Bronchial epithelial cell (primary cell): Measurements from ENCODE around the gene VSIR. TPM values are rescaled to one million over a fixed set of nuclear protein-coding genes. Genes with fewer than 3 reads are reported as not detected.

ENCODE experiments used
- DNase-seq: peaks from one replicate; pipeline ENCODE4 v3.0.0-alpha.2; 2010; ENCODE audit warnings: low read depth
- FAIRE-seq: peaks from 2 replicates; lab custom pipeline; 2011; peaks lifted over from hg19 to GRCh38; lab: Jason Lieb, UNC
- H3K27me3 ChIP-seq: 2 replicates; pipeline ENCODE4 v1.5.1; 2011; ENCODE audit warnings: low read length; ENCODE audit not compliant: control insufficient read depth, insufficient read depth
- H3K36me3 ChIP-seq: 2 replicates; pipeline ENCODE4 v1.5.1; 2011; ENCODE audit warnings: low read length; ENCODE audit not compliant: control insufficient read depth, insufficient read depth
- H3K4me3 ChIP-seq: 2 replicates; pipeline ENCODE4 v1.5.1; 2011; ENCODE audit warnings: mild to moderate bottlenecking, low read depth, low read length, control low read depth
- total RNA-seq: library from RNA; depleted of rRNA; stranded (reverse); fragments of >200 nt; gene quantifications from 2 replicates; pipeline ENCODE4 v1.2.1, GENCODE V29; 2014
- TF ChIP-seq, protein P1 (sequence below): IDR thresholded peaks from 2 replicates; pipeline ENCODE4 v1.5.1; 2011; ENCODE audit warnings: mild to moderate bottlenecking, moderate library complexity, low read length, control low read depth, inconsistent platforms; ENCODE audit not compliant: insufficient read depth, severe bottlenecking

The VSIR gene
- total RNA-seq, 1 donor from 2014 or later = 7.9 TPM

DNA sequence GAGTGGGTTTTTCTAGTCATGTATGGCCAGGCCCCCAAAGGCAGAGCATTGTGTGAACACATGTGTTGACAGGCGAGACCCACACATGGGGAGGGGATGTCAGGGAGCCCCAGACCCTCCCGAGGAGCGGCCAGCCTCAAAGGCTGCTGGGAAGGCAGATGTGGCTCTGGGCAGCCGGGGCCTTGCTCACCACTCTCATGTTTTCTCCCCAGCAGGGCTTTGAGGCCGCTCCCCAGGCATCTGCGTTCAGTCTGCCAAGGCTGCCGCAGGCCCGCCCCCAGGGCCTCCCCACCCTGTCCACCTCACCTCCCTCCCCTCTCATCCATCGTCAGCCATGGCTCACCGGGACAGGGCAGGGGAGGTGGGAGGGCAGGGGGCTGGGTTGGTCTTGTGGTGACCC lies 16.6 kb upstream of the VSIR start:
- TF ChIP-seq, protein P1, sequence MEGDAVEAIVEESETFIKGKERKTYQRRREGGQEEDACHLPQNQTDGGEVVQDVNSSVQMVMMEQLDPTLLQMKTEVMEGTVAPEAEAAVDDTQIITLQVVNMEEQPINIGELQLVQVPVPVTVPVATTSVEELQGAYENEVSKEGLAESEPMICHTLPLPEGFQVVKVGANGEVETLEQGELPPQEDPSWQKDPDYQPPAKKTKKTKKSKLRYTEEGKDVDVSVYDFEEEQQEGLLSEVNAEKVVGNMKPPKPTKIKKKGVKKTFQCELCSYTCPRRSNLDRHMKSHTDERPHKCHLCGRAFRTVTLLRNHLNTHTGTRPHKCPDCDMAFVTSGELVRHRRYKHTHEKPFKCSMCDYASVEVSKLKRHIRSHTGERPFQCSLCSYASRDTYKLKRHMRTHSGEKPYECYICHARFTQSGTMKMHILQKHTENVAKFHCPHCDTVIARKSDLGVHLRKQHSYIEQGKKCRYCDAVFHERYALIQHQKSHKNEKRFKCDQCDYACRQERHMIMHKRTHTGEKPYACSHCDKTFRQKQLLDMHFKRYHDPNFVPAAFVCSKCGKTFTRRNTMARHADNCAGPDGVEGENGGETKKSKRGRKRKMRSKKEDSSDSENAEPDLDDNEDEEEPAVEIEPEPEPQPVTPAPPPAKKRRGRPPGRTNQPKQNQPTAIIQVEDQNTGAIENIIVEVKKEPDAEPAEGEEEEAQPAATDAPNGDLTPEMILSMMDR = no peak
- H3K36me3 ChIP-seq = no peaks in the 10 kb centered on the region
- FAIRE-seq (no peak), DNase-seq (no peak)
- no peak overlapping the region for H3K4me3 ChIP-seq
- no peaks in the 10 kb centered on the region for H3K27me3 ChIP-seq

DNA sequence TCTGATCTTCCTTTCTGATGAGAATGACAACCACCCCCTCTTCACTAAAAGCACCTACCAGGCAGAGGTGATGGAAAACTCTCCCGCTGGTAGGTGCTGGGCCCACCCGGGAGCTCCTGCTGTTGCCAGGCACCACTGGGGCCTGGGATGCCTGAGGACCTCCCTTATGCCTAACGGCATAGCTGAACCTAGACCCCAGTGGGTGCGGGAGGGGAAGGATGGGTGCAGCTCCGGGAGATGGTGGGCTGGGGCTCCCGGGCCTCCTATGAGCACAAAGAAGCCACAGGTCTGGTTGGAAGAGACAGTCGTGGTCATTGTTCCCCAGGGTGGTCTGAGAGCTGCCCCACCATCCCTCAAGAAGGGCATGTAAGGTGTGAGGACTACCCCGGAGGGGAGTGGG lies 15.6 kb upstream of the VSIR start:
- Histone ChIP-seq H3K36me3 (no peaks in the 10 kb centered on the region), H3K27me3 (no peaks in the 10 kb centered on the region), H3K4me3 (no peak overlapping the region)
- no peak for DNase-seq
- TF ChIP-seq, protein P1 = no peak
- FAIRE-seq = no peak

DNA sequence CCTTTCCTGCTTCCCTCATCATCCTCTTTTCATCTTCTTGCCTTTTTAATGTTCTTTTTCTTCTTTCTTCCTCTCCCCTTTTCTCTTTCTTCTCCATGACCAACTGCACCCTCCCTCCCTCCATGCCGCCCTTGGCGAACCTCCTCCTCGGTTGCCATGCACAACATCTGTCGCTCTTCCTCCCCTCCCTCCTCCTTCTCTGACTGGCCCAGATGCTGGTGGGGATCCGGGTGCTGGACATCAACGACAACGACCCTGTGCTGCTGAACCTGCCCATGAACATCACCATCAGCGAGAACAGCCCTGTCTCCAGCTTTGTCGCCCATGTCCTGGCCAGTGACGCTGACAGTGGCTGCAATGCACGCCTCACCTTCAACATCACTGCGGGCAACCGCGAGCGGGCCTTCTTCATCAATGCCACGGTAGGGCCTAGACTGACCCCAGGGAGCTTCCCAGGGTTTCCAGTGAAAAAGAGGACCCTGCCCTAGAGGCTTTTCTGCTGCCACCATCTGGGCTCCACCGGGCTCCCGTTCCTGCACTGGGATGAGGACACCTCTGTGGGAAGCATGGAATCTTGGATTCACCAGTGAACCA lies 11.5 kb upstream of the VSIR start:
- FAIRE-seq (no peak), DNase-seq (no peak)
- TF ChIP-seq, protein P1 = no peak

DNA sequence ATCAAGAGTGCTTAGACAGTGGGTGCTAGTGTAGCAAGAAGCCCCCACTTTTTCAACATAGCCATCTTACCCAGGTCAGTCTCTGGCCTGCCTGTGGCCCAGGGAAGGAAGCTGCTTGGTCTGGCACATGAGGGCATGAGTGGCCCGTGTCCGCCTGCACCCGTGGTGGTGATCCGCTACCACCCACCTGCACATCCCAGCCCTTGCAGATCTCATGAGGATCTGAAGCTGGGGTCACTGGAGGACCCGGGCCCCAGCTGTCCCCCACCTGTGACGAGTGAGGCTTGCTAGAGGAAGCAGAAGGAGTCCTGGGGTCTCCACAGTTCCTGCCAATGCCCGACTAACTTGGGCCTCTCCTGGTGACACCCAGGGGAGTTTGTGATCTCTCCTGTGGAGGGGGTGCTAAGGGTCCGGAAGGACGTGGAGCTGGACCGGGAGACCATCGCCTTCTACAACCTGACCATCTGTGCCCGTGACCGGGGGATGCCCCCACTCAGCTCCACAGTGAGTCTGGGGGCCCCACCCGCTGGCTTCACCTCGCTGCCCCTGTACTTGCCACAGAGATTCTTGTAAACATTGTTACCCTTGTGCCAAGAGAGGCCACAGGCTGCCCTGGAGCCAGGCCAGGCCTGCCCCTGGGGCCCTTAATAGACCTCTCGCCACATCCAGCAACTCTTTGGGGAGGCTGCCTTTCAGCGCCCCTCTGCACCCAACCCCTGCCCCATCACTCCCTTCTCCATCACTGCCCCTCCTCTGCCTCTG lies 10.8 kb upstream of the VSIR start:
- FAIRE-seq = no peak
- TF ChIP-seq, protein P1 = no peak
- H3K27me3 ChIP-seq = peaks cover 4% of the 10 kb centered on the region
- no peaks in the 10 kb centered on the region for H3K36me3 ChIP-seq
- H3K4me3 ChIP-seq = no peak overlapping the region
- no peak for DNase-seq

More for the DNA sequence above, 11.5 kb upstream of the VSIR start:
- Histone ChIP-seq H3K36me3 (no peaks in the 10 kb centered on the region), H3K4me3 (no peak overlapping the region), H3K27me3 (peaks cover 4% of the 10 kb centered on the region)

DNA sequence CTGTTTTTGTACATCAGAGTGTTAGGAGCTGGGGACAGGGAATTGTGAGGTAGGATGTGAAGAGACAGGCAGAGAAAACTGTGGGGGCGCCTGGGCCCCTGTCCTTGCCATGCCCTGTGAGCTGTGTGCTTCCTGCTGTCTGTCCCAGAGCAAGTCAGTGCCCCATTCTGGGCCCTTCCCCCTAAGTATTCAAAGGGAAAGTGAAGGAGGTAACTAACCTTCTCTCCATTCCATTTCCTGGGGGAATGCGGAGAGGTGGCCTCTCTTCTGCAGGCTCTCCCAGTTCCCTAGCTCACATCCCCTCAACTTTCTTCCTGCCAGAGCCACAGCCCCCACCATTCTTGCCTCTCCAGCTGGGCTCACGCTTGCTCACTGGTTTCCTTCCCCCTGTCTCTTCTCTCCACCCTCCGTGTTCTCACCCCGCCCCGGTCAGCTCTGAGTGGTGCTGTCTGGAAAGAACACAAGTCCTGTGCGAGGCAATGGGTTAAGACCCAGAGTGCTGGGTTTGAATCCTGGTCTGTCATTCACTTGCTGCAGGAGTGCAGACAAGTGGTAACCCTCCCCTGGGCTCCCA lies 9.7 kb upstream of the VSIR start:
- TF ChIP-seq, protein P1 = no peak
- no peak overlapping the region for H3K4me3 ChIP-seq
- DNase-seq (no peak), FAIRE-seq (no peak)
- no peaks in the 10 kb centered on the region for H3K36me3 ChIP-seq
- peaks cover 4% of the 10 kb centered on the region for H3K27me3 ChIP-seq
